Measurements from ENCODE around the gene ELP1. TPM values are rescaled to one million over a fixed set of nuclear protein-coding genes. Genes with fewer than 3 reads are reported as not detected.
A peak's percentile ranks its signal among the peaks of the same experiment; 100 is the strongest.

ELP1 gene
- total and polyA plus RNA-seq, 2 of the 4 experiments (the other 2 are of a cell fraction), result 20.0 to 43.2 TPM

DNA sequence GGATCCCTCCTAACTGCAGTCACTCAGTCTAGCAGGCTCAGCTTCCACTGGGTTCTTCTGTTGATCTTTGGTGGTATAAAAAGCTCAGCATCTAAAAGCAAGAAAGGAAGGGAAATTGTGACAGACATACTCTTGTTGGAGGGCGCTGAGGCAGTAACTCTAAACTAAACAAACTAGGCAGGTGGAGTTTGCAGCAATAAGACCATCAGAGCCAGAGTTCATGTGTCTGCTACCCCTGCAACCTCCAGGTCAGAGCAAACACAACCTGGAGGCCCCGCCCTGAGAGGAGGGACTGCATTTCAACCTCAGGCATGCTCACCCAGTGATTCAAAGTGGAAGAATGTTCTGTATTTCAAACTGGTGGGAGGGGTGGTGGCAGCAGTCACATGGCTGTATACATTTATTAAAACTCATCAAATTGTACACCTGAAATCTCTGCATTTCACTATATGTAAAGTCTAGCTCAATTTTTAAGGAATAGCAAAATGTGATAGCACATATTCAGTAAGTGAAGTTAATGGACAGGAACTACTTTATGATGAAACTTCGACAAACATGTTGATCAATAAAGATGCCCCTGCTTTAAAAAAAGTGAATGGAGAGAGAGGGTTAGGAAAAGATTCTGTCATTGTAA, 64.7 kb downstream of the ELP1 start:
- H3K4me2 ChIP-seq (ENCODE audit: low read depth, low read length), result no peak overlapping the region
- ChIA-PET POLR2A (ENCODE audit: unreplicated experiment) (no interaction called here), CTCF (no interaction called here)
- no peak overlapping the region for H2BK20ac ChIP-seq (ENCODE audit: low read depth, low read length)
- BruUV-seq (replicated peaks), result no TSS peak
- H3K27me3 ChIP-seq (ENCODE audit: control insufficient read depth, insufficient read depth, low read length), result no peaks in the 10 kb centered on the region
- H4K91ac ChIP-seq (ENCODE audit: insufficient read depth, low read depth, low read length), result no peak overlapping the region
- H2AK5ac ChIP-seq (ENCODE audit: low read depth, low read length), result no peak overlapping the region
- H3K23ac ChIP-seq (ENCODE audit: low read depth, low read length), result no peak overlapping the region
- peaks cover 6% of the 10 kb centered on the region; the same call in 1 of the 2 replicates for H3K9me1 ChIP-seq (ENCODE audit: insufficient read depth, low read length)
- no peak overlapping the region; the same call in 1 of the 2 replicates for H3K4ac ChIP-seq (ENCODE audit: low read depth, low read length)
- no peaks in the 10 kb centered on the region; the same call in 1 of the 2 replicates for H3K9me3 ChIP-seq (ENCODE audit: control insufficient read depth, insufficient read depth, low read length)
- peak overlapping the region; percentile 3 for H2AK9ac ChIP-seq (replicated peaks; ENCODE audit: low read depth, low read length, poor library complexity)
- H3K79me1 ChIP-seq (ENCODE audit: low read depth in 1 of 2, low read length in 2 of 2), result no peaks in the 10 kb centered on the region
- H4K20me1 ChIP-seq (ENCODE audit: insufficient read depth, low read length), result no peaks in the 10 kb centered on the region
- no peak overlapping the region for H3K18ac ChIP-seq (ENCODE audit: low read depth, low read length)
- TF ChIP-seq, protein P1, sequence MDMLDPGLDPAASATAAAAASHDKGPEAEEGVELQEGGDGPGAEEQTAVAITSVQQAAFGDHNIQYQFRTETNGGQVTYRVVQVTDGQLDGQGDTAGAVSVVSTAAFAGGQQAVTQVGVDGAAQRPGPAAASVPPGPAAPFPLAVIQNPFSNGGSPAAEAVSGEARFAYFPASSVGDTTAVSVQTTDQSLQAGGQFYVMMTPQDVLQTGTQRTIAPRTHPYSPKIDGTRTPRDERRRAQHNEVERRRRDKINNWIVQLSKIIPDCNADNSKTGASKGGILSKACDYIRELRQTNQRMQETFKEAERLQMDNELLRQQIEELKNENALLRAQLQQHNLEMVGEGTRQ (IDR thresholded peaks at IDR 0.05; ENCODE audit: low read depth, low read length), result peak; percentile 55; the same call in 1 of the 2 replicates
- TF ChIP-seq CEBPB (IDR thresholded peaks at IDR 0.05; ENCODE audit: low read depth, low read length), result no peak
- H3K4me1 ChIP-seq (ENCODE audit: control insufficient read depth, insufficient read depth, low read length), result peaks cover 5% of the 10 kb centered on the region; the same call in 1 of the 2 replicates
- H2BK120ac ChIP-seq (ENCODE audit: low read depth, low read length), result no peak overlapping the region
- H2AFZ ChIP-seq (replicated peaks; ENCODE audit: low read length, poor library complexity), result no peak overlapping the region
- H3K27ac ChIP-seq (ENCODE audit: insufficient read depth, low read length), result no peak overlapping the region
- peak; percentile 36 for DNase-seq
- no peak overlapping the region for H2BK5ac ChIP-seq (ENCODE audit: low read depth, low read length, poor library complexity, severe bottlenecking)
- ATAC-seq (ENCODE audit: low read depth), result peak; percentile 84
- no peak overlapping the region for H4K5ac ChIP-seq (ENCODE audit: low read depth, low read length)
- H3K4me3 ChIP-seq (ENCODE audit: insufficient read depth, low read depth, low read length), result no peak overlapping the region
- H3K9ac ChIP-seq (ENCODE audit: low read depth, low read length), result no peak overlapping the region
- H3K14ac ChIP-seq (replicated peaks; ENCODE audit: low read depth, low read length), result no peak overlapping the region
- no peak overlapping the region for H2BK15ac ChIP-seq (ENCODE audit: low read depth, low read length)
- peaks cover 14% of the 10 kb centered on the region for H3K36me3 ChIP-seq (ENCODE audit: control insufficient read depth, insufficient read depth, low read length)
- no peak overlapping the region for H3K56ac ChIP-seq (ENCODE audit: extremely low read depth, insufficient read depth, low read length)
- no peak overlapping the region for H4K8ac ChIP-seq (ENCODE audit: low read depth in 2 of 2, low read length in 2 of 2)
- 100% methylated on average over 1 of the region's 3 CpGs; no CpG with 5 or more reads in 1 of the 2 experiments for WGBS, 2 experiments (ENCODE audit: extremely low coverage in 2 of 2, insufficient read length in 1 of 2)
- intact Hi-C loops (cut with micrococcal nuclease), result no loop called here
- in situ Hi-C loops (cut with MboI; ENCODE audit: low sequenced_read_pairs), result no loop called here
- dilution Hi-C loops (cut with HindIII; ENCODE audit: low sequenced_read_pairs, unreplicated experiment), result no loop called here
